GM18867 (cell line): ENCODE data around the gene CGB2.
"Not testable (repeated sequence)": the region's sequence is repeated elsewhere in the genome, so short reads cannot be mapped to it uniquely, and the experiment has no call there.

Experiments
- ATAC-seq: cut with Tn5 transposase; IDR thresholded peaks from one replicate; pipeline ENCODE4 v1.9.1; 2021; ENCODE audit warnings: mild to moderate bottlenecking, moderate library complexity; ENCODE audit not compliant: unreplicated experiment

The CGB2 gene

DNA sequence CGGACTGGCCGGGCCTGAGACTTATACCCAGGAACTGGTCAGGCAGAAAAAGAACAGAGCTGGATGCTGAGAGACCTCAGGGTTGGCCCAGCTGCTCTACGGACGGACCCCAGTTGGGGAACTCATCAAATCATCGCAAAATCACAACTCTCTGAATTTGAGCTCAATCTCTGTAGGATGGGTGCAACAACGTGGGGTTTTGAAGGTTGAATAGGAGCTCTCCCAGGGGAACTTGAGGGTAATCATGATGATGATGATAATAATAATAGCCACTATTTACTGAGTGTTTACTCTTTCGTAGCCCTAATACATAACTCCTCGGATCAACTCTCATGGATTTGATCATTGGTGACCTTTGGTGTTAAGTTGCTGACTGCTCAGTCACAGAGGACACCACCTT, 1.4 kb upstream of the CGB2 start:
- ATAC-seq: not testable (repeated sequence)

DNA sequence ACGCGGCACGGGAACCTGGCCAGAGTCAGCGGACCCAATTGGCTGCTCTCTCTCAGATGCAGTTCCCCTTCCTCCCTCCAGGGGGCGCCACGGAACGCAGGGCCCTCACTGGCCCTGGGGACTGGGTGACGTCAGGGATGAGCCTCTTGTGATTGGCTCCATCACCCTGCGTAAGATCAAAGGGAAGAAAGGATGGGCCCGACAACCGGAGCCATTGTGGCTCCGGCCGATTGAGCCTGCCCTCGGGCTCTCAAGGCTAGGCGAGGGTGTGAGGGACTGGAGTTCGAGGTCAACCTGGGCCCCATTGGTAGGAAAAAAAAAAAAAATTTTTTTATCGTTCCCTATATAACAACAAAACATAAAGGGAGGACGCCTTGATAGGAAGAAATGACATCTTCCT, 5.1 kb downstream of the CGB2 start, which contains the start of gene CGB1:
CGB1 (minus strand) TSS at position 81 of the 400 bp plus-strand sequence. CDS start 184 bp downstream, outside the sequence.
- ATAC-seq: not testable (repeated sequence)

DNA sequence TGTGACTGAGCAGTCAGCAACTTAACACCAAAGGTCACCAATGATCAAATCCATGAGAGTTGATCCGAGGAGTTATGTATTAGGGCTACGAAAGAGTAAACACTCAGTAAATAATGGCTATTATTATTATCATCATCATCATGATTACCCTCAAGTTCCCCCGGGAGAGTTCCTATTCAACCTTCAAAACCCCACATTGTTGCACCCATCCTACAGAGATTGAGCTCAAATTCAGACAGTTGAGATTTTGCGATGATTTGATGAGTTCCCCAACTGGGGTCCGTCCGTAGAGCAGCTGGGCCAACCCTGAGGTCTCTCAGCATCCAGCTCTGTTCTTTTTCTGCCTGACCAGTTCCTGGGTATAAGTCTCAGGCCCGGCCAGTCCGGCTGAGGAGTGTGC, 6.4 kb downstream of the CGB2 start:
- ATAC-seq: not testable (repeated sequence)

DNA sequence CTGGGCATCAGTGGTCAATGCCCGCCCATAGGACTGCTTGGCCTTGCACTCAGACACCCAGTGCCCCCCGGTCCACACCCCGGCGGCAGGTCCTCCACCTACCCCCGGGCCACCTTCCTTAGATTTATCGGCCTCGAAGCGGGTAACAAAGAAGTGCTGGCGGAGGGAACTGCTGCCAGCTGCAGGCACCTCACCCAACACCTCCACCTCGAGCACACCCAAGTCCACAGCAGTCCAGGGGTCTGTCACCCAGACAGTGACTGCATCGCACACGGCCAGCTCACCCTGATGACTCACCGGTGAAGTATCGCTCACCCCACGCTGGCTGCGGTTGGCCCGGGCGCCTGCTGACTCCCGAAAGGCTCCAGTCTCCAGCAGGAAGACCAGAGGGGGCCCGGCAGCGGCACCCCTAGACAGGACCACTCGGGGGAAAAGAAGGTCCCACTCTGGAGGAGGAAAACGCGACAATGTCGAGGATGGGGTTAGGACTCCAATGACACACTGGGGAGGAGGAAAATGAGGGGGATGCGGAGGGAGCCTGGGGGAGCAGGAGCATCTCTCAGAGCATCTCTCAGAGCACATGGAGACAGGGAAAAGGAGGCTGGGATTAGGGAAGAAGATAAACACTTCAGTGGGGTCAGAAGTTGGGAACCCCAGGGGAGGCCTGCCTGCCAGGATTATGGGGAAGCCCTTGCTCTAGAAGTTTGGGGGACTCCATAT, 7.0 kb downstream of the CGB2 start:
- not testable (repeated sequence) for ATAC-seq

DNA sequence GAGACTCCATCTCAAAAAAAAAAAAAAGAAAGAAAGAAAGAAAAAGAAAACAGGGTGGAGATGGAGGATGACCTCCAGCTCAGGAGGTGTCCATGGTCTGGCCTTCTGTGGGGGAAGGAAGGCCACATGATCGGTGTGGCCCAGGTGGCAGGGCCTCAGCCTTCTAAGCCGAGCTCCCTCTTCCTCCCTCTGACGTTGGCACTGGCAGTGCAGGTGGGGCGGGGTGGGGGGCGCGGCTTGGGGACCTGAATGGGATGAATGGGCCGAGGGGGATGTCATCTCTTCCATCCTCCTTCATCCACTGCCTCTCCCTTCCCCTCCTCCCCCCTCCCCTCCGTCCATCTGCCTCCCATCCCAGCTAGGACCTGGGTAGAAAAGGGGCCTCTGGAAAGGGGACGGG, 8.0 kb downstream of the CGB2 start:
- ATAC-seq: not testable (repeated sequence)

DNA sequence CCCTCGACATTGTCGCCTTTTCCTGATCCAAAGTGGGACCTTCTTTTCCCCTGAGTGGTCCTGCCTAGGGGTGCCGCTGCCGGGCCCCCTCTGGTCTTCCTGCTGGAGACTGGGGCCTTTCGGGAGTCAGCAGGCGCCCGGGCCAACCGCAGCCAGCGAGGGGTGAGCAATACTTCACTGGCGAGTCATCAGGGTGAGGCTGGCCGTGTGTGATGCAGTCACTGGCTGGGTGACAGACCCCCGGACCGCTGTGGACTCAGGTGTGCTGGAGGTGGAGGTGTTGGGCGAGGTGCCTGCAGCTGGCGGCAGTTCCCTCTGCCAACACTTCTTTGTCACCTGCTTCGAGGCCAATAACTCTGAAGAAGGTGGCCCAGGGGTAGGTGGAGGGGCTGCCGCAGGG, 10.5 kb downstream of the CGB2 start:
- no peak for ATAC-seq

DNA sequence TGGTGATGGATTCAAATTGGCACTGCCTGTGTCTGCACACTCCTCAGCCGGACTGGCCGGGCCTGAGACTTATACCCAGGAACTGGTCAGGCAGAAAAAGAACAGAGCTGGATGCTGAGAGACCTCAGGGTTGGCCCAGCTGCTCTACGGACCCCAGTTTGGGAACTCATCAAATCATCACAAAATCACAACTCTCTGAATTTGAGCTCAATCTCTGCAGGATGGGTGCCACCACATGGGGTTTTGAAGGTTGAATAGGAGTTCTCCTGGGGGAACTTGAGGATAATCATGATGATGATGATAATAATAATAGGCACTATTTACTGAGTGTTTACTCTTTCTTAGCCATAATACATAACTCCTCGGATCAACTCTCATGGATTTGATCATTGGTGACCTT, 11.0 kb downstream of the CGB2 start:
- ATAC-seq: not testable (repeated sequence)

DNA sequence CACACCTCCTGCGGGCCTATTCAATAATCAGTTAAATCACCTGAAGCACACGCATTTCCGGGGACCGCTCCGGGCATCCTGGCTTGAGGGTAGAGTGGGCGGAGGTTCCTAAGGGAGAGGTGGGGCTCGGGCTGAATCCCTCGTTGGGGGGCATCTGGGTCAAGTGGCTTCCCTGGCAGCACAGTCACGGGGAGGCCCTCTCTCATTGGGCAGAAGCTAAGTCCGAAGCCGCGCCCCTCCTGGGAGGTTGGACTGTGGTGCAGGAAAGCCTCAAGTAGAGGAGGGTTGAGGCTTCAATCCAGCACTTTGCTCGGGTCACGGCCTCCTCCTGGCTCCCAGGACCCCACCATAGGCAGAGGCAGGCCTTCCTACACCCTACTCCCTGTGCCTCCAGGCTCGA, 11.9 kb downstream of the CGB2 start, which contains the start of gene CGB5:
CGB5 (plus strand) TSS at position 301 of the 400 bp plus-strand sequence. CDS start 362 bp downstream, outside the sequence.
- ATAC-seq: not testable (repeated sequence)

DNA sequence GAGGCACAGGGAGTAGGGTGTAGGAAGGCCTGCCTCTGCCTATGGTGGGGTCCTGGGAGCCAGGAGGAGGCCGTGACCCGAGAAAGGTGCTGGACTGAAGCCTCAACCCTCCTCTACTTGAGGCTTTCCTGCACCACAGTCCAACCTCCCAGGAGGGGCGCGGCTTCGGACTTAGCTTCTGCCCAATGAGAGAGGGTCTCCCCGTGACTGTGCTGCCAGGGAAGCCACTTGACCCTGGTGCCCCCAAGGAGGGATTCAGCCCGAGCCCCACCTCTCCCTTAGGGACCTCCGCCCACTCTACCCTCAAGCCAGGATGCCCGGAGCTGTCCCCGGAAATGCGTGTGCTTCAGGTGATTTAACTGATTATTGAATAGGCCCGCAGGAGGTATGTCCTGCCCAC, 17.3 kb downstream of the CGB2 start, which contains the start of gene CGB8:
CGB8 (minus strand) TSS at position 101 of the 400 bp plus-strand sequence. CDS start 372 bp downstream, outside the sequence.
- ATAC-seq: not testable (repeated sequence)

DNA sequence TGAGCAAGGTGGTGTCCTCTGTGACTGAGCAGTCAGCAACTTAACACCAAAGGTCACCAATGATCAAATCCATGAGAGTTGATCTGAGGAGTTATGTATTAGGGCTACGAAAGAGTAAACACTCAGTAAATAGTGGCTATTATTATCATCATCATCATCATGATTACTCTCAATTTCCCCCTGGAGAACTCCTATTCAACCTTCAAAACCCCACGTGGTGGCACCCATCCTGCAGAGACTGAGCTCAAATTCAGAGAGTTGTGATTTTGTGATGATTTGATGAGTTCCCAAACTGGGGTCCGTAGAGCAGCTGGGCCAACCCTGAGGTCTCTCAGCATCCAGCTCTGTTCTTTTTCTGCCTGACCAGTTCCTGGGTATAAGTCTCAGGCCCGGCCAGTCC, 18.1 kb downstream of the CGB2 start:
- not testable (repeated sequence) for ATAC-seq

DNA sequence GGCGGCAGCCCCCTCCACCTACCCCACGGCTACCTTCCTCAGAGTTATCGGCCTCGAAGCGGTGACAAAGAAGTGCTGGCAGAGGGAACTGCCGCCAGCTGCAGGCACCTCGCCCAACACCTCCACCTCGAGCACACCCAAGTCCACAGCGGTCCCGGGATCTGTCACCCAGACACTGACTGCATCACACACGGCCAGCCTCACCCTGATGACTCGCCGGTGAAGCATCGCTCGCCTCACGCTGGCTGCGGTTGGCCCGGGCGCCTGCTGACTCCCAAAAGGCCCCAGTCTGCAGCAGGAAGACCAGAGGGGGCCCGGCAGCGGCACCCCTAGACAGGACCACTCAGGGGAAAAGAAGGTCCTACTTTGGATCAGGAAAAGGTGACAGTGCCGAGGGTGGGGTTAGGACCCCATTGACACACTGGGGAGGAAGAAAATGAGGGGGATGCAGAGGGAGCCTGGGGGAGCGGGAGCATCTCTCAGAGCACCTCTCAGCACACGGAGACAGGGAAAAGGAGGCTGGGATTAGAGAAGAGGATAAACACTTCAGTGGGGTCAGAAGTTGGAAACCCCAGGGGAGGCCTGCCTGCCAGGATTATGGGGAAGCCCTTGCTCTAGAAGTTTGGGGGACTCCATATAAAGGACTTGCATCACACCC, 18.8 kb downstream of the CGB2 start:
- not testable (repeated sequence) for ATAC-seq

DNA sequence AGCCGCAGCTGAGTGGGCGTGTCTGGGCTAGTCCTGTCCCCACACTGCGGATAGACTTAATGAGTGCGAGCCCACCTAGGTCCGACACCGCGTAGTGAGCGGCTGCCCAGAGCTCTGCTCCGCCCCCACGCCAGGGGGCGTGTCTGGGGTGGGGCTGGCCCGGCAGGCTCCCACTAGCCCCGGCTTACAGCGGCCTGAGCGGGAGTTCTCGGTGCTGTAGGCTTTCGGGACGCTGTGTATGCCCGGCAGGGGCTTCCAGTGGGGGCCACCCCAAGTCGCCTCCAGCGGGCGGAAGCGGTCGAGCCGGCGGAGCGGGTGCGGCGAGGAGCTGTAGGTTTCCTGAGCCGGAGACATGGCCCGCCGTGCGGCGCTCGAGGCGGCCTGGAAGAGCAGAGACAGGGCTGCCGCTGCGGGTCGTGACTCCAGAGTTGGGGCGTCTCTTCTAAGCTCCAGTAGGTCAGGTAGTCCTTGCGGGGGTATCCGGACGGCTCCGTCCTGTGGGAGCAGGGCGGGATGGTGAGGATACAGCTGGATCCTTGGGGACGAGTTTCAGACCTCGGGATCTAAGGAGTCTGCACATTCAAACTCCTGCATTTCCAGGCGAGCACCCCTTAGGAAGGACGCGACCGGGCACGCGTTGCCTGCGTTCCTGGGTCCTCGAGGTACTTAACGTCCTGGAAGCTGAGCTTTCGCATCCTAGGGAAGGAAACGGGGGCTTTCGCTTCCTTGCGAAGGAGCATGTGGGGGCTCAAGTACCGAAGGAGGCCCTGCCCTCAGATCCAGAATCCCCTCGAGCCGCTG, 24.6 kb downstream of the CGB2 start:
- peak; percentile 44 for ATAC-seq

DNA sequence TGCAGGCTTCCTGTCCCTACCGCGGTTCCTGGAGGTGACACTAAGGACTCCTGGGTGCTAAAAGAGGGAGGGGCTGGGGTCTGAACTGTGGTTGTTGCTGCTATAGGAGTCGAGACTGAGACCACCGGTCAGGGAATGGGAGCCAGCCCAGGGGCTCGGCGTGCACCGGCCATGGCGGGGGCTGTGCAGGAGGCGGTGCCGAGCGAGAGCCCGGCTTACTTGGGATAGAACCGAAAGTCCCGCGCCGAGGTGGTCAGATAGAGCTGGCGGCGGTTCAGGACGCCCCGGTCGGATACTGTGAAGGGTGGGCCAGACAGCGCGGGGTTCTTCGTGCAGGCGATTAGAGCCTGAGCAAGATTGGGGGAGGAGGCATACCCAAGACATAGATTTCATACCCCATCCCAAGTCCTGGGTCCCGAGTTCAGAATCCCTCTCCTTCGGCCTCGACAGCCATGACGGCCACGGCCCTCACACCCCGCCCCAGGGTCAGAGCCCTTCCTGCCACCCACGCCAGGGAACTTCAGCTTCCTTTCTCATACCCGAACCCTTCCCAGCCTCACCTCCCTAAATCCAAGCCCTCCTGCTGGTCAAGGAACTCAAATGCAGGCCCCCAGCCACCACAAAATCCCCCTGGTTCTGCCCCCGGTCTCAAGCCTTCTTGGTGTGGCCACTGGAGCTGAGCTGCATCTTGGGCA, 25.4 kb downstream of the CGB2 start:
- not testable (repeated sequence) for ATAC-seq

DNA sequence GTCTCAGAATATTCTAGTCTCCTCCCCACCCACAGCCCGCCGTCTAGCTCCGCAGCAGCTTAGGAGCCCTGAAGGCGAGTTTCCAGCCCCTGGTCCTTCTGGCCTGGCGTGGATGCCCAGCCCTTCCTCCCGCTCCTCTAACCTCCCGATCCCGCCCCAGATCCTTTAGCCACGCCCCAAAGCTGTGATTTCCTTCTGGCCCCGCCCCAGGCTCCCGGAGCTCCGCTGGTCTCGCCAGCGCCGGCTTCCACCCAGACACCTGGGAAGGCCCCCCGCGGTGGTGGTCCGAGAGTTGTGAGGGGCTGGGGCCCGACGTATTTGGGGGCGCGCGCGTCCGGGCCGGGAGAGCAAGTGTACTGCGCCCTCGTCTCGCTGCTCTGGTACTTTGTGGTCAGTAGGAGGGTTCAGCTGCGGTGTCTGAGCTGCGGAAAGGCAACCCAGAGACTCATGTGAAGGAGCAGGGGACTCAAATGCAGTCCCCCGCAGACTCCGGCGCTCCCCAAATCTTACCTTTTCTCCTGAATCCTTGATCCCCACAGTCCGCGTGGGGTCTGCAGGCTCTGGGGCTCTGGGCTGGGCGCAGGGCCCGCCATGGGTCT, 26.0 kb downstream of the CGB2 start, which contains the start of gene CGB7:
CGB7 (minus strand) TSS at position 114 of the 599 bp plus-strand sequence. CDS start 2,374 bp downstream, outside the sequence.
- ATAC-seq: no peak

DNA sequence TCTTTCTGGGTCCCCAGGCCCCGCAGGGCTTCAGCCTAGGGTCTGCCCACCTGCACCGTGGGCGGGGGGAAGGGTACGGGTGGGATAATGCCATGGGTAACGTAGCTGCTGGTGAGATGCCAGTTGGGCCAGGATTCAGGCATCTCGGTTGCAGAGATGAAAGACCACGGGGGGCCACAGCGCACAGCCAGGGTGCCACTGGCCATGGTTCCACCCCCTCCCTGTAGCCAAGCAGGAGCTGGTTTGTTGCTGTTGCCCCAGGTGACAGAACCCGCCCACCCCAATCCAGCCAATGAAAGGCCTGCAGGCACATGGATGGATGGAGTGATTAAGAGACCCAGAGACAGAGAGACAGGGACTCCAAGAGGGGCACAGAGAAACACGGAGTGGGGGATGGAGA, 26.9 kb downstream of the CGB2 start:
- no peak for ATAC-seq

DNA sequence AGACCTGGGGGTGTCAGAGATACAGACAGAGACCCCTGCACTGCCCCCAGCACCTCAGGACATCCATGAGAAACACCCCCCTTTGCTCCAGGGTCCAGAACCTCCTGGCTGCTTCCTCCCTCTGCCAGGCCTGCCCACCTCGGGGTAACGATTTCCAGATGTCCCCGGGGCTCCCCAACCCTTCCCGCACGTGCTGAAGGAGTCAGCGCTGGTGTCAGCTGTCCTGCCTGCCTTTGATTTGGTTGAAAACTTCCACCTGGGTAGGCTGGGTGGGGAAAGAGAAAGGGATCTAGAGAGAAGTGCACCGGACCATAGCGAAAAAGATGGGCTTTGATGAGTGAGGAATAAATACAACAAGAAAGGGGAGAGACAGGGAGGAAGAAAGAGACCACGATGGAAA, 27.4 kb downstream of the CGB2 start:
- ATAC-seq: no peak

DNA sequence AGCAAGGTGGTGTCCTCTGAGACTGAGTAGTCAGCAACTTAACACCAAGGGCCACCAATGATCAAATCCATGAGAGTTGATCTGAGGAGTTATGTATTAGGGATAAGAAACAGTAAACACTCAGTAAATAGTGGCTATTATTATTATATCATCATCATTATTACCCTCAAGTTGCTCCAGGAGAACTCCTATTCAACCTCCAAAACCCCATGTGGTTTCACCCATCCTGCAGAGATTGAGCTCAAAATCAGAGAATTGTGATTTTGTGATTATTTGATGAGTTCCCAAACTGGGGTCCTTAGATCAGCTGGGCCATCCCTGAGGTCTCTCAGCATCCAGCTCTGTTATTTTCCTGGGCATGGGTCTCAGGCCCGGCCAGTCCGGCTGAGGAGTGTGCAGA, 29.3 kb downstream of the CGB2 start:
- ATAC-seq: no peak

DNA sequence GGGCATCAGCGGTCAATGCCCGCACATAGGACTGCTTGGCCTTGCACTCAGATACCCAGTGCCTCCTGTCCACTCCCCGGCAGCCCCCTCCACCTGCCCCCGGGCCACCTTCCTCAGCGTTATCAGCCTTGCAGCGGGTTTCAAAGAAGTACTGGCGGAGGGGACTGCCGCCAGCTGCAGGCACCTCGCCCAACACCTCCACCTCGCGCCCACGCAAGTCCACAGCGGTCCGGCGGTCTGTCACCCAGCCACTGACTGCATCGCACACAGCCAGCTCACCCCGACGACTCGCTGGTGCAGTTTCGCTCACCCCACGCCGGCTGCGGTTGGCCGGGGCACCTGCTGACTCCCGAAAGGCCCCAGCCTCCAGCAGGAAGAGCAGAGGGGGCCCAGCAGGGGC, 29.8 kb downstream of the CGB2 start:
- peak; percentile 68 for ATAC-seq

DNA sequence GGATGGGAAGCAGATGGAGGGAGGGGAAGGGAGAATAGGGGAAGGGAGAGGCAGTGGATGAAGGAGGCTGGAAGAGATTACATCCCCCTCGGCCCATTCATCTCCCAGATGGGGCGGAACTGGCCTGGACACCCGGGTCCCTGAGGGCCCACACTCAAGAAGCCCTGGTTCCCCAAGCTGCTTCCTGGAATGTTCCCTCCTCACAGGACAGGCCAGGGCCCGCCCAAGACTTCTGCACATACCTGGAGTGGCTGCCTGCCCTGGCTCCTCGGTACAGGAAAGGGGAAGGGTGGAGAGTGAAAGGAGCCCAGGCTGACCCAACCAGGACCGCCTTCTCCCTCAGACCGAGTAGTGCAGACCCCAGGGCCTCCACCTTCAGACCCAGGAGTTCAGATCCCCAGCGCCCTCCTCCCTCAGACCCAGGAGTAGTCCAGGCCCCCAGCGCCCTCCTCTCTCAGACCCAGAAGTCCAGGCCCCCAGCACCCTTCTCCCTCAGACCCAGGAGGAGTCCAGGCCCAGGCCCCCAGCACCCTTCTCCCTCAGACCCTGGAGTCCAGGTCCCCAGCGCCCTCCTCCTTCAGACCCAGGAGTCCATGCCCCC, 32.4 kb downstream of the CGB2 start:
- ATAC-seq: no peak
